Inferior parietal cortex (tissue), 1 donor: ENCODE data around the gene EFS.
A peak's percentile ranks its signal among the peaks of the same experiment; 100 is the strongest.

Experiments used
- DNase-seq: peaks from one replicate; pipeline ENCODE4 v3.0.0-alpha.2; 2016; ENCODE audit errors: extremely low spot score

Gene EFS

GRCh38 chr14:23359167-23359626, 5.8 kb downstream of the EFS start:
- DNase-seq = no peak

- DNase-seq = no peak
Measured at GRCh38 chr14:23358553-23359166, 6.3 kb downstream of the EFS start.

- no peak for DNase-seq
Measured at GRCh38 chr14:23358042-23358441, 6.9 kb downstream of the EFS start.

GRCh38 chr14:23357261-23357660, 7.7 kb downstream of the EFS start:
- no peak for DNase-seq

- DNase-seq = no peak
Measured at GRCh38 chr14:23356662-23357061, 8.3 kb downstream of the EFS start.

- no peak for DNase-seq
Measured at GRCh38 chr14:23355871-23356435, 9.0 kb downstream of the EFS start.

- DNase-seq = no peak
Measured at GRCh38 chr14:23354990-23355389, 10.0 kb downstream of the EFS start.

- no peak for DNase-seq
Measured at GRCh38 chr14:23353433-23353780, 11.6 kb downstream of the EFS start.

GRCh38 chr14:23352506-23353432, 12.2 kb downstream of the EFS start, which contains the start of gene SLC22A17:
Gene SLC22A17, minus strand, starts transcription at chr14:23352887.
- DNase-seq = peak; percentile 89

- no peak for DNase-seq
Measured at GRCh38 chr14:23351681-23352505, 13.1 kb downstream of the EFS start.

DNA sequence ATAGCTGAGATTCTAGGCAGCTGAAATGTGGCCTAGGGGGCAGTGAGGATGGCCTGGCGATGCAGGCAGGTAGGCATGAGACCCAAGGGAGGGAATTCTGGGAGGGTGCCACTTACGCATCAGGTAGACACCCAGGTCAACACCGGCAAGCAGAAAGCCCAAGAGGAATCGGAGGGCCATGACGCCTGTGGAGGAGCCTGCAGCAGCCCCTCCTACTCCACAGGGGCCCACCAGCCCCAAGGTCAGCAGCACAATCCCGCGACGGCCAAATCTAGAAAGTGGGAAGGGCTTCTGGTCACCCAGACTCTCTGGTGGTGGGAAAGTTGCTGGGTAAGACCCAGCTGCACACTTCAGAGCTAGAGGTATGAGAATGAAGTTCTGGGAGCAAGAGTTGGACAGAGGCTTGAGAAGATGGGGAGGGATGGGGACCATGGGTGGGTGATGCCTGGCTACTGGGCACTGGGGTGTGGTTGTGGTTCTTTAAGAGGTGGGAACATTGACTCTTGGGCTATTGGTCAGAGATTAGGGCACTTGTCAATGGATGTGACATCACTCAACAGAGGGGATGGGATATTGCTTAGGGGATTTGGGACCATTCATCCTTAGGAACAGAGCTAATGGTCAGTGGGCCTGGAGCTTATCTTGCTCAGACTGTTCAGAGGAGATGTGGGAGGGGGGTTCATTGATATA, 15.7 kb downstream of the EFS start:
- DNase-seq = no peak

GRCh38 chr14:23348297-23348655, 16.7 kb downstream of the EFS start:
- DNase-seq = no peak

DNA sequence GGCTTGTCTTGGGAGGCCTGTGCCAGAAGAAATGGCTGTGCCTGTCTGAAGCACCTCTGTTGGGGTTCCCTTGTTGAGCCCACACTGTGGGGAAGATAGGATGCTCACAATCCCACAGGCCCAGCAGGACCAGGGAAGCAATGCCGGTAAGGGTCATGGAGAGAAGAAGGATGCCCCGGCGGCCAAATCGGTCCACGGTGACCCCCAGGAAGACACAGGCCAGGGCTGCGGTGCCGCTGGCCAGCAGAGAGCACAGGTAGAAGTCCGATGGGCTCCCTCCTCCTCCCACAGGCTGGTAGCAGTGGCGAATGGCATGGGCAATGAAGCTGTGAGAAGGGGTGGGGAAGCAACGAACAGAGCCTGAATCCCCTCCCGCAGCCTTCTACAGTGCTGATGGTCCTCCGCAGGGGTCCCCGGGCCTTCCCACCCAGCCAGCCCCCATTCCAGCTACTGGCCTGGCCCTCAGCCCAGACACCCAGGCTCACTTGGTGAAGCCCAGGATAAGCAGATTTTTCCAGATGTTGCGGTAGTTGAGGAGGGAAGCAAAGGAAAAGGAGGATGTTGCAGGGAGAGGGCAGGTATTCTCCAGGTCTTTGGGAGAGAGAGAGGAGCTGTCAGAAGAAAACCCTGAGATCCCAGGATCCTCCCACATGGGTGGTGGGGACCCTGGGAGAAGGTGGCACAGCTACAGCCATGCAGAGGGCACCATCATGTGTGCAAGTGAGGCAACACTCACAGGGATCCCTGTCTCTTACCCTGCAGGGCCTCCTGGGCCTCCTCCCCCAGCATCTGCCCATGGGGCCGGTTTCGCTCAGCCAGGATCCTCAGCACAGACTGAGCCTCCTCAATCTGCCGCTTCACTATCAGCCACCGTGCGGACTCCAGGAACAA, 17.3 kb downstream of the EFS start:
- DNase-seq = no peak

DNA sequence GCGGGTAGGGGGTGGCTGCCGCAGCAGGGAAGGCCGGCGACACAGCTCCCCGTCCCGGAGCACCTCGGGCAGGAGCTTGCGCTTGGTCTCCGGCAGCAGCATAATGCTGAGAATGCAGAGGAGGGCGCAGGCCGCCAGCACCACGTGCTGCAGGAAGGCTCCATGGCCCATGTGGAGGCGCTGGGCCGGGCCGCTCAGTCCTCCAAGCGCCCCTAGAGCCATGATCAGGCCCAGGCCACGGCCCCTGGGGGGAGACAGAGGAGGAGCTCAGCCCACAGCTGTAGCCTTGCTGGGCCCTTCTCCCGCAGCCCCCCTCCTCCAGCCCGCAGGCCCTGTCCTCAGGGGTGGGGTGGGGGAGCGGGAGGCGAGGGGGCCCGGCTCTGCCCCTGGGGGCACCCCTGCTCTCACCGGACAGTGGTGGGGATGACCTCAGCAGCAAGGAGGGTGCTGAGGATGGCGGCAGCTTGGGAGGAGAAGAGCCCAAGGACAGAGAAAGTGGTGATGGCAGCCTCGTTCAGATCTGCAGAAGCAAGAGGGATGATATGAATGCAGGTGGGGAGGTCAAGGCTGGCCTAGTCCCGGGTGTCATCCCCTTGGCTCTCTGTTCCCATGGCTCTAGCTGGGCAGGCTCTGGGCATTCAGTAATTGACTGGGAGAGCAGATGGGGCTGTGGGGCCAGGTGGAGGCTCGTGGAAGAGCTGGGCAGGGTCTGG, 18.1 kb downstream of the EFS start:
- no peak for DNase-seq

DNA sequence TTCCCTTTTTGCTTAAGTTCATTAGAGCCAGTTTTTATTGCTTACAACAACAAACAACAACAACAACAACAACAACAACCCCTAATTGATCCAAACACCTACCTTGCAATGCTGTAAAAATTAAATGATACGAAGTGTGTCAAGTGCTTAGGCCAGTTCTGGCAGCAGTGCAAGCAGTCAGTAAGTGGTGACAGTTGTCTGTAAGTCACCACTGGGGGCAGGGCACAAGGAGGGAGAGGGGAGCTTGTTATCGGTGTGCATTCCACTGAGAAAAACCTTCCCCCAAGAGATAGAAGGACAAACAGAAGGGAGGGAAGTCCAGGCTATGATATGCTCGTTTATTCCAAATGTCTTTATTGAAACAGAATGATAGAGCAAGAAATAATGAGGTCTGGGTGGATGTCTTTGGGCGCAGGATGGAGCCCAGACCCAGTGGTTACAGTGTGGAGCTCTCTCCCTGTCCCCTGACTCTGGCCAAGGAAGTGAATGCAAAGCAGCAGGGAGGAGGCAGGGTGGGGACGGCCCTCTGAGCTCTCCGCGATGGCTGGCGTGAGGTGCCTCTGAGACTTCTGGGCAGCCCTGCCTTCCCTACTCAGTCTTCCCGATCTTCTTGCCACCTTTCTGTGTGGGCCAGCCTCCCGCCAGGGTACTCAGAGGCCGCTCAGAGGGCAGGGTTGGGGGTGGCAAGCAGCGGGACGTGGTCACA, 18.8 kb downstream of the EFS start:
- DNase-seq = no peak

DNA sequence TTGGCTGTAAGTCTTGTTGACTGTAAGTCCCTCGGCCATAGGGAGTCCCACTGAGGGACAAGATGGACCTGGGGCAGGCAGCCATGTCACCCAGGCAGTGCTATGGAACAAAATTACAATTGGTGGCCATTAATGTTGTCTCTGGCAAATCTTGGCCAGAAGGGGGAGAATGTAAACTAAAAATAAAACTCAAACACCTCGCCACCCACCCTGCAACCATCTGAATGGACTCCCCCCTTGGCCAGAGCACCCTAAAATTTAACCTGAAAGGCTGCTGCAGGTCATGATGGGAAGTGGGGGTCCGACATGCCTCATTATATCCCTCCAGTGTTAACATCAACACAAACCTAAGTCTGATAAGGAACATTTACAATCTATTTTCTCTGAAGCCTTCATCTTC, 20.5 kb downstream of the EFS start:
- no peak for DNase-seq

DNA sequence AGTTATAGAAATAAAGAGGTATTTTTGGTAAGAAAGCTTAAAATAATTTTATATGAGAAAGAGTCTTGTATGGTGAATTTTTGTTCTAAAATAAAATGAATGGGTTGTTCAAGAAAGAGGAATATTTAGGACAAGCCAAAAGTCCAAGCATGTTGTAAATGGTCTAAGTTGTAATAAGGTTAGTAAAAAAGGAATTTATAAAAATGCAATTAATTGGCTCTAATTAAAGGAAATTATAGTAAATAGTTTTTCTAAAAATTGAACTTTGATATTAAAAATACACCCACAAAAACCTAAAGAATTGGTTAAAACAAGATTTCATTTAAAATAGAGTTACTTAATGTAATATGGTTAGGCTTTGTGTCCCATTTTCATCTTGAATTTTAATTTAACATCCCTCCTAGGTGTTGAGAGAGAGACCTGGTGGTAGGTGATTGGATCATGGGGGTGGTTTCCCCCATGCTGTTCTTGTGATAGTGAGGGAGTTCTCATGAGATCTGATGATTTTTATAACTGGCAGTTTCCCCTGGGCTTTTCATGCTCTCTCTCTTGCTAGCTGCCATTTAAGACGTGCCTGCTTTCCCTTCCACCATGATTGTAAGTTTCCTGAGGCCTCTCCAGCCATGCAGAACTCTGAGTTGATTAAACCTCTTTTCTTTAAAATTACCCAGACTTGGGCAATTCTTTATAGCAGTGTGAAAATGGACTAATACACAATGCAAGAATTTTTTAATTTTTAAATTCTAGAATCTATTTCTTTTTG, 25.3 kb downstream of the EFS start:
- no peak for DNase-seq

- no peak for DNase-seq
Measured at GRCh38 chr14:23335623-23336022, 29.3 kb downstream of the EFS start.
